GM08714 (cell line): ENCODE measurements around the gene GLRA2.
"Not testable (repeated sequence)": the region's sequence is repeated elsewhere in the genome, so short reads cannot be mapped to it uniquely, and the experiment has no call there.

Experiments
- H3K4me3 ChIP-seq: fragments of 200-500 bp; sonication (Bioruptor generic); 2 replicates; pipeline ENCODE4 v1.5.1; 2014; ENCODE audit warnings: mild to moderate bottlenecking, low read length, inconsistent platforms
- ZNF274 ChIP-seq: IDR thresholded peaks from 2 replicates; pipeline ENCODE4 v1.6.1; 2012; ENCODE audit warnings: mild to moderate bottlenecking, low read depth, low read length

Gene GLRA2

GRCh38 chrX:14554131-14554715, 24.9 kb downstream of the GLRA2 start:
- no peak for TF ChIP-seq ZNF274
- no peak overlapping the region for H3K4me3 ChIP-seq

- no peak for TF ChIP-seq ZNF274
- no peak overlapping the region for H3K4me3 ChIP-seq
These were observed 34.7 kb downstream of the GLRA2 start for GRCh38 chrX:14564058-14564457.

DNA sequence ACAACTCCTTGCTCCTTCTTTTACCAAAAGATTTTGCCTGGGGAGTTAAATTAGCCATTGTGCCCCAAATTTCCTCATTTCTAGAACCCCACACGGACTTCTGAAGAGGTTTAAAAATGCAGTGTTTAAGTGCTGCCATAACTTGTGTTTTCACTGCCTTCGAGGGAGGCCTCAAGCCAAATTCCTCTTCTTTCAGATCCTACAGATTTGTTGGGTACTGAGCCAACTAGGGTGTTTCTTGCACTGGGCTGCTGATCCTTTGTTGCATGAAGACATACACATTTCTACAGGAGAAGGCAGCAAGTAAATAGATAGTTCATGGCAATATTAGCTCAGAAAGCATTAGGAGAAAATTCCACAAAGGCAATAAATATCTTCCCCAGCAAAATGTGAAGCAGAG, 43.8 kb downstream of the GLRA2 start:
- no peak overlapping the region for H3K4me3 ChIP-seq
- TF ChIP-seq ZNF274: no peak

GRCh38 chrX:14581081-14581480, 51.7 kb downstream of the GLRA2 start:
- TF ChIP-seq ZNF274: no peak
- no peak overlapping the region for H3K4me3 ChIP-seq

DNA sequence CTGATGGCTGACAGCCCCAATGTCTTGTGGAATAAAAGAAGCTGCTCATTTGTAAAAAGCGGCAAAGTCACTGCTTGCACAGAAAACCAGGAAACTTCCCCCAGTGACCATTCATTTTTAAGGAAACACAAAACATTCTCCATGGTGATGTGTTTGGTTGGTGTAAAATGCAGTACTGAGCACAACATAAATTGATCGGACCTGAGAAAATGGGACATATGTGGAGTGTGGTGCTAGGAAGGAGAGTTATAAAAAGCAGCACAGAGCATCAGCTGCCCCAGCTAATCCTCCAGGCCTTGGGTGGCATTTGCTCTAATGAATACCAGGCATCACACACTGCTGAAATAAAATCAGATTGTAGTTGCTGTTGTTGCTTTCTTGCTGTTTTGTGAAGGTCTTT, 55.2 kb downstream of the GLRA2 start:
- no peak overlapping the region for H3K4me3 ChIP-seq
- no peak for TF ChIP-seq ZNF274

GRCh38 chrX:14590216-14590615, 60.9 kb downstream of the GLRA2 start:
- no peak overlapping the region for H3K4me3 ChIP-seq
- TF ChIP-seq ZNF274: no peak

GRCh38 chrX:14590693-14591424, 61.5 kb downstream of the GLRA2 start:
- TF ChIP-seq ZNF274: no peak

DNA sequence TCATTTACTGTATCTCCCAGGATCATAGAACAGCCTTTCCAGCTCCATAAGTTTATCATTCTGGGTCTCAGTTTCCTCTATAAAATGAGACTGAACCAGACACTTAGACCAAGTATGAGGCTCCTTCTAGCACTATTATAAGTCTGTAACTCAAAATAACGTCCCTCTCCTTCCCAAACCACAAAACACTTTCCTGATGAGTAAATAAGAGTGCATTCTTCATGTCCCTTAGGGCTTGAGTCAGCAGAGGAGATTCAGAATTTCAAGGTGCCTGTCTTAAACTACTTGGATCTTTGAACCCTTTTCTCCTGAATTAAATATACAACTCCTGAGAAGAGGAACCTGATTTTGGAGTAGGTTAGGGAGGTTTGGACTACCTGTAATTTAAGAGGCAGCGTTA, 62.6 kb downstream of the GLRA2 start:
- no peak overlapping the region for H3K4me3 ChIP-seq
- TF ChIP-seq ZNF274: no peak

More at GRCh38 chrX:14590693-14591424, 61.5 kb downstream of the GLRA2 start:
- H3K4me3 ChIP-seq: no peak overlapping the region

- no peak for TF ChIP-seq ZNF274
- no peak overlapping the region for H3K4me3 ChIP-seq
These were observed 65.2 kb downstream of the GLRA2 start for GRCh38 chrX:14594521-14594920.

- no peak for TF ChIP-seq ZNF274
- no peak overlapping the region for H3K4me3 ChIP-seq
These were observed 69.0 kb downstream of the GLRA2 start for GRCh38 chrX:14598330-14598729.

GRCh38 chrX:14607446-14607985, 78.2 kb downstream of the GLRA2 start:
- no peak for TF ChIP-seq ZNF274
- H3K4me3 ChIP-seq: no peak overlapping the region

DNA sequence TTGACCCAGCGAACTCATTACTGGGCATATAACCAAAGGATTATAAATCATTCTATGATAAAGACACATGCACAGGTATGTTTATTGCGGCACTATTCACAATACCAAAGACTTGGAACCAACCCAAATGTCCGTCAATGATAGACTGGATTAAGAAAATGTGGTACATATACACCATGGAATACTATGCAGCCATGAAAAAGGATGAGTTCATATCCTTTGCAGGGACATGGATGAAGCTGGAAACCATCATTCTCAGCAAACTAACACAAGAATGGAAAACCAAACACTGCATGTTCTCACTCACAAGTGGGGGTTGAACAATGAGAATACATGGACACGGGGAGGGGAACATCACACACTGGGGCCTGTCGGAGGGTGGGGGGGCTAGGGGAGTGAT, 83.1 kb downstream of the GLRA2 start:
- H3K4me3 ChIP-seq: not testable (repeated sequence)

- H3K4me3 ChIP-seq: no peak overlapping the region
- TF ChIP-seq ZNF274: no peak
These were observed 87.0 kb downstream of the GLRA2 start for GRCh38 chrX:14616301-14616700.

- no peak overlapping the region for H3K4me3 ChIP-seq
- TF ChIP-seq ZNF274: no peak
These were observed 87.5 kb downstream of the GLRA2 start for GRCh38 chrX:14616836-14617235.

DNA sequence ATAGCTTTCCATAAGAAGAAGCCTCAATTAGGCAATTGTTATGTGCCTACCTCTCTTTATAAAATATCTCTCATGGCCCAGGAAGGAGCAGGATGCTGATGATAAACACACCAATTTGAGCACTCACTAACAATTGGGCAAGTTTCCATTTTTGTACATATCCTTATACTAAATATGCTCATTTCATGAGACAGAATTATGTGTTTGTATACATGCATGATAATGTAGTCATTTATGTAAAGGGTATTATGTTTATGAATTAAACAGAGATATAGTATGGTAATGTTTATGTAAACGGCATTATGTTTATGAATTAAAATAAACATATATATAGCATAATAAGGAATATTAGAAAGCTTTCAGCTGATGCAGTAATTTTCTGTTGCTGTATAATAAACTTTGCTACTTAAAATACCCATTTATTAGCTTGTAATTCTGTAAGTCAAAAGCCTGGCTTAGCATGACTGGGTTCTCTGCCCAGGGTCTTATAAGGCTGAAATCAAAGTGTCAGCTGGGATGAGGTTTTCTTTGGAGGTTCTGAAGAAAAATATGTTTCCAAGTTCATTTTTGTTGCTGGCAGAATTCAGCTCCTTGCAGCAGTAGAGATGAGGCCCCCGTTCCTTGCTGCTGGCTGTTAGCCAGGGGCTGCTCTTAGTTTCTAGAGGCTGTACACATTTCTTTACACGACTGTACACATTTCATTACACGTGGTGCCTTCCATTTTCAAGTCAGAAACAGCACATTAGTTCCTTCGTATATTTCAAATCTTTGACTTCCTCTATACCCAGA, 89.0 kb downstream of the GLRA2 start:
- no peak for TF ChIP-seq ZNF274
- no peak overlapping the region for H3K4me3 ChIP-seq
